ENCODE data around the gene SRRM5. TPM values are rescaled to one million over a fixed set of nuclear protein-coding genes. Genes with fewer than 3 reads are reported as not detected.
A peak's percentile ranks its signal among the peaks of the same experiment; 100 is the strongest.

SRRM5 gene
- total RNA-seq, 2 experiments from 2014 or later: 0.39 to 0.59 TPM

- Mint-ChIP-seq H3K4me3 (no peak overlapping the region), H3K4me1 (ENCODE audit: low read depth) (peaks cover 21% of the 10 kb centered on the region), H3K27ac (no peak overlapping the region), H3K36me3 (peaks cover 37% of the 10 kb centered on the region), H3K27me3 (no peaks in the 10 kb centered on the region), H3K9me3 (peaks cover 13% of the 10 kb centered on the region)
- CTCF ChIA-PET: no interaction called here
- intact Hi-C loops (cut with micrococcal nuclease): no loop called here
- DNase-seq: no peak
- POLR2A ChIA-PET: no interaction called here
Observed at GRCh38 chr19:43660301-43660970, 48.5 kb downstream of the SRRM5 start.

GRCh38 chr19:43660971-43661360 lies 49.1 kb downstream of the SRRM5 start:
- Mint-ChIP-seq H3K9me3 (peaks cover 13% of the 10 kb centered on the region), H3K27ac (no peak overlapping the region), H3K36me3 (peaks cover 33% of the 10 kb centered on the region), H3K4me1 (ENCODE audit: low read depth) (peaks cover 21% of the 10 kb centered on the region), H3K4me3 (no peak overlapping the region), H3K27me3 (no peaks in the 10 kb centered on the region)
- DNase-seq: no peak
- intact Hi-C loops (cut with micrococcal nuclease): no loop called here
- ChIA-PET POLR2A (no interaction called here), CTCF (no interaction called here)

GRCh38 chr19:43662487-43662886 lies 50.6 kb downstream of the SRRM5 start:
- Mint-ChIP-seq H3K27me3 (no peaks in the 10 kb centered on the region), H3K4me1 (ENCODE audit: low read depth) (peaks cover 25% of the 10 kb centered on the region), H3K9me3 (peaks cover 13% of the 10 kb centered on the region), H3K4me3 (no peak overlapping the region), H3K36me3 (peaks cover 30% of the 10 kb centered on the region), H3K27ac (no peak overlapping the region)
- ChIA-PET CTCF (no interaction called here), POLR2A (no interaction called here)
- intact Hi-C loops (cut with micrococcal nuclease): no loop called here
- DNase-seq: no peak

GRCh38 chr19:43664018-43664417 lies 52.1 kb downstream of the SRRM5 start:
- POLR2A ChIA-PET: no interaction called here
- H3K36me3 Mint-ChIP-seq: peaks cover 24% of the 10 kb centered on the region

More at GRCh38 chr19:43664018-43664417, 52.1 kb downstream of the SRRM5 start:
- Mint-ChIP-seq H3K4me1 (ENCODE audit: low read depth) (peaks cover 34% of the 10 kb centered on the region), H3K9me3 (peaks cover 5% of the 10 kb centered on the region), H3K27me3 (no peaks in the 10 kb centered on the region), H3K27ac (peak overlapping the region; percentile 68), H3K4me3 (no peak overlapping the region)
- CTCF ChIA-PET: interaction anchor here (1.0 kb wide), 1 partner anchor 217 kb away, joined by 3 read pairs; no protein-coding TSS in a partner anchor
- DNase-seq: peak; percentile 66
- intact Hi-C loops (cut with micrococcal nuclease): no loop called here

Other genes starting within 250 kb of the SRRM5 start
- not detected for gene TEX101, start 197.2 kb upstream of the SRRM5 start, total RNA-seq
- 1 to 10 TPM; 2.3 TPM for gene LYPD3, start 146.5 kb upstream of the SRRM5 start, total RNA-seq
- gene PHLDB3, start 107.3 kb upstream of the SRRM5 start, total RNA-seq: 10 to 100 TPM; 13.5 to 15.2 TPM
- 100 to 1,000 TPM; 104 to 112 TPM for gene ETHE1, start 84.9 kb upstream of the SRRM5 start, total RNA-seq
- gene ZNF575, start 78.9 kb upstream of the SRRM5 start, total RNA-seq: 1 to 10 TPM; 3.1 to 3.7 TPM
- 10 to 100 TPM; 42.5 to 43.0 TPM for gene XRCC1, start 36.6 kb upstream of the SRRM5 start, total RNA-seq
- 1 to 10 TPM; 2.2 to 3.7 TPM for gene PINLYP, start 36.3 kb upstream of the SRRM5 start, total RNA-seq
- gene IRGQ, start 16.0 kb upstream of the SRRM5 start, total RNA-seq: 10 to 100 TPM; 18.3 to 19.9 TPM
- gene ZNF576, start 15.5 kb upstream of the SRRM5 start, total RNA-seq: 10 to 100 TPM; 12.6 to 14.1 TPM
- gene ZNF428, start 7.5 kb downstream of the SRRM5 start, total RNA-seq: 10 to 100 TPM; 11.7 to 12.5 TPM
- gene CADM4, start 27.8 kb downstream of the SRRM5 start, total RNA-seq: under 1 TPM; 0.39 to 0.57 TPM
- 10 to 100 TPM; 14.4 to 15.1 TPM for gene PLAUR, start 58.1 kb downstream of the SRRM5 start, total RNA-seq
- gene IRGC, start 104.0 kb downstream of the SRRM5 start, total RNA-seq: not detected
- gene SMG9, start 142.9 kb downstream of the SRRM5 start, total RNA-seq: 10 to 100 TPM; 58.2 to 58.3 TPM
- 100 to 1,000 TPM; 120 to 130 TPM for gene KCNN4, start 168.9 kb downstream of the SRRM5 start, total RNA-seq
- gene LYPD5, start 190.4 kb downstream of the SRRM5 start, total RNA-seq: 1 to 10 TPM in 1 of 2 experiments, under 1 TPM in 1; 0.62 to 1.2 TPM
- gene ZNF283, start 215.2 kb downstream of the SRRM5 start, total RNA-seq: 1 to 10 TPM; 5.2 to 8.1 TPM